ENCODE data around the gene RSPO1. TPM values are rescaled to one million over a fixed set of nuclear protein-coding genes. Genes with fewer than 3 reads are reported as not detected.

Gene RSPO1
- total and polyA plus RNA-seq, 3 donors from 2014 or later = 0.16 to 5.0 (median 0.25) TPM

DNA sequence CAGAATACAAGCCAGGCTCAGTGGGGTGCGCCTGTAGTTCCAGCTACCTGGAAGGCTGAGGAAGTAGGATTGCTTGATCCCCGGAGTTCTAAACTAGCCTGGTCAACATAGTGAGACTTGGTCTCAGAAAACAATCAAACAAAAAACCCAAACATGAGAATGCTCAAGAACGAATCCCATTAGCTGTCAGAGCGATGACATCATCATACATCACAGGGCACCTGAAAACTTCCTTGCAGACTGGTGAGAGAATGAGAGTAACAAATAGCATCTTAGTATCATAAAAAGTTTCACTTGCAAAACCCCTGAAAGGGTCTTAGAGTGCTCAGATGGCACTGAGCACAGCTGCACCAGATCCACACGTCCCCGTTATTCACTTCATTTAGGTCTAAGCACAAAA lies 36.6 kb upstream of the RSPO1 start:
- peaks cover 4% of the 10 kb centered on the region for H3K4me1 ChIP-seq
- no peaks in the 10 kb centered on the region for H3K9me3 ChIP-seq
- DNase-seq = no peak
- intact Hi-C loops (cut with DNase I; ENCODE audit: low total_unique reads) = no loop called here
- H3K4me3 ChIP-seq = no peak overlapping the region
- H3K27me3 ChIP-seq = no peaks in the 10 kb centered on the region
- H3K36me3 ChIP-seq (ENCODE audit: low read depth, missing control alignments) = no peaks in the 10 kb centered on the region
- WGBS, 2 donors = 74 to 79% methylated on average over 6 of the region's 6 CpGs
- no peak overlapping the region for H3K27ac ChIP-seq
- no peak for TF ChIP-seq POLR2A (IDR thresholded peaks at IDR 0.05)
- TF ChIP-seq, protein P1, sequence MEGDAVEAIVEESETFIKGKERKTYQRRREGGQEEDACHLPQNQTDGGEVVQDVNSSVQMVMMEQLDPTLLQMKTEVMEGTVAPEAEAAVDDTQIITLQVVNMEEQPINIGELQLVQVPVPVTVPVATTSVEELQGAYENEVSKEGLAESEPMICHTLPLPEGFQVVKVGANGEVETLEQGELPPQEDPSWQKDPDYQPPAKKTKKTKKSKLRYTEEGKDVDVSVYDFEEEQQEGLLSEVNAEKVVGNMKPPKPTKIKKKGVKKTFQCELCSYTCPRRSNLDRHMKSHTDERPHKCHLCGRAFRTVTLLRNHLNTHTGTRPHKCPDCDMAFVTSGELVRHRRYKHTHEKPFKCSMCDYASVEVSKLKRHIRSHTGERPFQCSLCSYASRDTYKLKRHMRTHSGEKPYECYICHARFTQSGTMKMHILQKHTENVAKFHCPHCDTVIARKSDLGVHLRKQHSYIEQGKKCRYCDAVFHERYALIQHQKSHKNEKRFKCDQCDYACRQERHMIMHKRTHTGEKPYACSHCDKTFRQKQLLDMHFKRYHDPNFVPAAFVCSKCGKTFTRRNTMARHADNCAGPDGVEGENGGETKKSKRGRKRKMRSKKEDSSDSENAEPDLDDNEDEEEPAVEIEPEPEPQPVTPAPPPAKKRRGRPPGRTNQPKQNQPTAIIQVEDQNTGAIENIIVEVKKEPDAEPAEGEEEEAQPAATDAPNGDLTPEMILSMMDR (IDR thresholded peaks at IDR 0.05) = no peak

DNA sequence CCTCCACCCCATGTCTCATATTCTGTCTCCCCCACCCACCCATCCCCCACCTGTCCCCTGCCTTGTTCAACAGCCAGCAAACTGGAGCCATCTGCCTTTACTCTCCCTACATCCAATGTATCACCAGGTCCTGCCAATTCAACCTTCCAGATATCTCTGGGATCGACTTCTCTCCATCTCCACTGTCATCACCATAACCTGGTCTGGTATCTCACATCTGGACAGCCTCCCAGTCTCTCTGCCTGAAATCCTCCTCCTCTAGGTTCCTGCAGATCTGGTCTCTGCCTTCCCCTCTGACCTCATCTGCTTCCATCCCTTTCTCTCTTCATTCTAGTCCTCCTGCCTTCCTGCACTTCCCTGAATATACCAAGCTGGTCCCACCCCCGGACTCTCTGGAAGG lies 35.4 kb upstream of the RSPO1 start:
- H3K4me3 ChIP-seq = no peak overlapping the region
- no peaks in the 10 kb centered on the region for H3K4me1 ChIP-seq
- intact Hi-C loops (cut with DNase I; ENCODE audit: low total_unique reads) = no loop called here
- no peaks in the 10 kb centered on the region for H3K27me3 ChIP-seq
- no peak for TF ChIP-seq POLR2A (IDR thresholded peaks at IDR 0.05)
- TF ChIP-seq, protein P1 (IDR thresholded peaks at IDR 0.05) = no peak
- H3K9me3 ChIP-seq = no peaks in the 10 kb centered on the region
- 70 to 79% methylated on average over 2 of the region's 2 CpGs for WGBS, 2 donors
- no peak for DNase-seq
- no peak overlapping the region for H3K27ac ChIP-seq
- no peaks in the 10 kb centered on the region for H3K36me3 ChIP-seq (ENCODE audit: low read depth, missing control alignments)

DNA sequence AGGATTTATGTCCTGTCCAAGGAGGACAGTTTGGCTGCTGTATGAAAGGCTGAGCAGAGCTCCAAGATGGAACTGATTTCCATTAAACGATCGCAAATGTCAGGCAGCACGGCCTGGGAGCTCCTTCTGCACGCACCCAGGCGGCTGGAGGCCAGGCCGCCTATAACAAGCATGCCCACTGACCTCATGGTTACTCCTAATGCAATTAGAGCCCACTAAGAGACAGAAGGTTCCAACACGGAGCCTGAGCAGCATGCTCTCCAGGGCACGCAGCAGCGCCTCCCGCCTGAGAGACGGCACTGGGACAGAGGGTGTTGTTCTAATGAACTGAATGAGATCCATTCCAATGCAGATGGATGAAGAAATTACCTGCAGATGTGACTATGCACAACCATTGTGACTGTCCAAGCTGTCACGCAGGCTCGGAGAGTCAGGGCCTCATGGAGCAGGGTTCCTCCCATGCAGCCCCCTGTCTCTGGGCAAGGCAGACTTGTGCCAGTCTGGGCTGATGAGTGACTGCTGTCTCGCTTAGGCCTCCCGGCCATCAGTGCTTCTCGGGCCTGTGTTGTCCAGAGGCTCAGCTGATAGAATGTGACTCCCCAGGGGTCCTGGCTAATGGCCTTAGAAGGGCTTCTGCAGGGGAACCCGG lies 32.5 kb upstream of the RSPO1 start:
- no peaks in the 10 kb centered on the region for H3K9me3 ChIP-seq
- H3K4me1 ChIP-seq = no peaks in the 10 kb centered on the region
- WGBS, 2 donors = 66 to 82% methylated on average over 9 to 17 of the region's 17 CpGs
- H3K27ac ChIP-seq = no peak overlapping the region
- no peak overlapping the region for H3K4me3 ChIP-seq
- TF ChIP-seq POLR2A (IDR thresholded peaks at IDR 0.05) = no peak
- TF ChIP-seq, protein P1 (IDR thresholded peaks at IDR 0.05) = no peak
- H3K36me3 ChIP-seq (ENCODE audit: low read depth, missing control alignments) = no peaks in the 10 kb centered on the region
- DNase-seq = no peak
- intact Hi-C loops (cut with DNase I; ENCODE audit: low total_unique reads) = no loop called here
- no peaks in the 10 kb centered on the region for H3K27me3 ChIP-seq

DNA sequence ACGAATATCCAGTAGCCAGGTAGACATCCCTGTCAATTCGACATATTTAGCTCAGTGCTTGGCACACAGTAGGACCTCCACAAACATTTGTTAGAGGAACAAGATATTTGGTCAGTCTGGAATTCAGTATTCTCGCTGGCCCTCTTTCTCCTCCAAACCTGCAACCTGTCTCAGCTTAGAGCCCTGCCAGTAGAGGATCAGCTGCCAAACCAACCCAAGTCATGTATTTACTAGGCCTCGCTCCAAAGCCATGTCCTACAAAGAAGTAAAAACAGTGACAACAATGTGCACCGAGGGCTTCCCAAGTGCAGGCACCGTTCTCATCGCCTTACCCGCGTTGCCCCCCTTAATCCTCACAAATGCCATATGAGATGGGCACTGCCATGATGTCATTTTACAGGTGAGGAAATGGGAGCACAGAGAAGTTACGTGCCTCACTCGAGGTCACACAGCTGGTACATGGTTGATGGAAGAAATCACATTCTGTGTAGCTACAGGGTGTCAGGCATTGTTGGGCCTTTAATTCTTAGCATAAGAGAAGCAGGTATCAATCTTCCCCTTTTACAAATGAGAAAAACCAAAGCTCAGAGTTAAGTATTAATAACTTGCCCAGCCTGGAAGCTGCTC lies 31.7 kb upstream of the RSPO1 start:
- no peaks in the 10 kb centered on the region for H3K36me3 ChIP-seq (ENCODE audit: low read depth, missing control alignments)
- H3K4me3 ChIP-seq = no peak overlapping the region
- 87 to 88% methylated on average over 11 of the region's 11 CpGs for WGBS, 2 donors
- no peak overlapping the region for H3K27ac ChIP-seq
- H3K4me1 ChIP-seq = no peaks in the 10 kb centered on the region
- no peak for DNase-seq
- TF ChIP-seq, protein P1 (IDR thresholded peaks at IDR 0.05) = no peak
- TF ChIP-seq POLR2A (IDR thresholded peaks at IDR 0.05) = no peak
- H3K9me3 ChIP-seq = no peaks in the 10 kb centered on the region
- H3K27me3 ChIP-seq = no peaks in the 10 kb centered on the region
- intact Hi-C loops (cut with DNase I; ENCODE audit: low total_unique reads) = no loop called here

Measured in testis (tissue), 3 donors.